ENCODE measurements around the gene ARHGAP10. TPM values are rescaled to one million over a fixed set of nuclear protein-coding genes. Genes with fewer than 3 reads are reported as not detected.

The ARHGAP10 gene
- total RNA-seq, 2 donors from 2014 or later: 36.1 to 43.5 TPM

DNA sequence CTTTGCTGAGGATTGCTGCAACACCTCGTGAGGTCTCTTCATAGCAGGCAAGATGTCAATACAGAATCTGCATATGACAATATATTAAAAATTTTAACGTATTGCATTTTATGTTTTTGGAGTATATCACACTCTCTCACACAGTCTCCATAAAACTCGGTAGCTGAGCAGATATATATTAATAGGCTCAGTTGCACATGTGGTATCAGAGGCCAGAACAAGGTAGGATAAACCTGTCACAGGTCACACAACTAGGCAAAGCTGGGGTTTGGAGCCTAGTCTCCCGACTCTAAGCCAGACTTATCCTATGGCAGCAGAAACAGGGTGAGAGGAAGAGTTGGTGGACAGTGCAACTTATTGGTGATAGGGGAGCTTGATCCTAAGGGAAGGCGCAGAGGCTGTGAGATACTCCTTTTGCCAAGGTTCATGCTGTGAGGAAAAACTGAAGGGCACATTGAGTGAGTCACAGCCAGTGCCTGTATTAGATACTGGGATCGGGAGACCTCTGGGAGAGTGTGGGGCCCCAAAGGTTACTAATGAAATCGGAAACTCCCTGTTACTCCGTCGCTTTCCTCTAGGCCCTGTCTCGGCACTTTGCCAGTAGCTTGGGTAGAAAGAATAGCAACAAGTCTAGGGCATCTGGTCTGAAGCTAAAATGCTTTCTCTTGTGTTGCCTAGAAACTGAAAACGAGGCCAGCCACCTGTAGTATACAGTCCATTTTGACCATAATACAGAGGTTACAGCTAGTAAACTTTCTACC is 195.7 kb downstream of the ARHGAP10 start:
- no peak overlapping the region for H3K4me3 ChIP-seq
- DNase-seq (ENCODE audit: low spot score): no peak
- no peaks in the 10 kb centered on the region for H3K9me3 ChIP-seq
- H3K27me3 ChIP-seq: no peaks in the 10 kb centered on the region
- peak overlapping the region; percentile 23 to 64 for H3K27ac ChIP-seq
- H3K4me1 ChIP-seq: no peaks in the 10 kb centered on the region
- H3K36me3 ChIP-seq: peaks cover 15% of the 10 kb centered on the region
- no peak for TF ChIP-seq CTCF (IDR thresholded peaks at IDR 0.05)

DNA sequence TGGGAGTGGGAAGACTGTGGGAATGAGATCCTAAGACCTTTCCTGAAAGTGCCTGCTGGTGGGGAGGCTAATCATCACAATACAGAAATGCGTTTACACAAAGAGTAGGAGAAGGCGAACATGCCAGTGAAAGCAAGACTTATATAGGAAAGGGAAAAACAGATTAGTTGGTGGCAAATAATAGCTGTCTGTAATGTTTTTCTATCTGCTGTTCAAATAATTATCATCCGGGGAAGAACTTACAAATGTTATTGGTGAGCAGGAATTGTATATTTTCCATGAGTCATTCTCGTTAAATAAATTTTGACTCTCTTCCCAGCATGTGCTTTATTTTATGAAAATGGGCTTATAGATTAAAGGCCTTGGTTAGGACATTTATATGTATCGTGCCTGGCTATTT is 196.5 kb downstream of the ARHGAP10 start:
- H3K9me3 ChIP-seq: no peaks in the 10 kb centered on the region
- DNase-seq (ENCODE audit: low spot score): no peak
- H3K4me3 ChIP-seq: no peak overlapping the region
- no peak for TF ChIP-seq CTCF (IDR thresholded peaks at IDR 0.05)
- peaks cover 0 to 4% of the 10 kb centered on the region in 2 donors for H3K4me1 ChIP-seq
- H3K36me3 ChIP-seq: peaks cover 15% of the 10 kb centered on the region
- H3K27me3 ChIP-seq: no peaks in the 10 kb centered on the region
- H3K27ac ChIP-seq: peak overlapping the region; percentile 23 to 64

DNA sequence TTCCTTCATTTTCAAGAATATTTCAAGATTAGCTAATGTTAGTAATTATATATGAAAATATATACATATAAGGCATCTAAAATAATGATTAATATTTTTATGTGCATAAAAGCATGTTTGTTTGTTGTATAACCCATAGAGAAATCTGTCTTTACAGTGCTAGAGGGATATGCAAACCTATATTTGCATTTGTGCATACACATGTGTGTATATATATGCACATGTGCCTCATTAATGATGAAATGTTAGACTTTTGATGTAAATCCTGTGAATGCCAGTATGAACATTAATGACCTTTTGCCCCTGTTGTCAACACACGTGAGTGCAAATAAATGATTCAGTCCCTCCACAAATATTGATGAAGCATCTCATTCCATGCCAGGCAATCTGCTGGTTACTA is 197.9 kb downstream of the ARHGAP10 start:
- no peaks in the 10 kb centered on the region for H3K9me3 ChIP-seq
- no peaks in the 10 kb centered on the region for H3K27me3 ChIP-seq
- no peak for TF ChIP-seq CTCF (IDR thresholded peaks at IDR 0.05)
- DNase-seq (ENCODE audit: low spot score): no peak
- no peak overlapping the region for H3K27ac ChIP-seq
- H3K36me3 ChIP-seq: peaks cover 15% of the 10 kb centered on the region
- peaks cover 0 to 7% of the 10 kb centered on the region in 2 donors for H3K4me1 ChIP-seq
- H3K4me3 ChIP-seq: no peak overlapping the region

GRCh38 chr4:147933316-147933715 is 201.4 kb downstream of the ARHGAP10 start:
- Histone ChIP-seq H3K4me3 (no peak overlapping the region), H3K4me1 (peaks cover 0 to 10% of the 10 kb centered on the region in 2 donors), H3K27me3 (no peaks in the 10 kb centered on the region), H3K27ac (no peak overlapping the region), H3K36me3 (peaks cover 15% of the 10 kb centered on the region), H3K9me3 (no peaks in the 10 kb centered on the region)
- TF ChIP-seq CTCF (IDR thresholded peaks at IDR 0.05): peak in 1 of 2 donors; percentile 36
- DNase-seq (ENCODE audit: low spot score): no peak

GRCh38 chr4:147933779-147934178 is 201.9 kb downstream of the ARHGAP10 start:
- Histone ChIP-seq H3K27ac (no peak overlapping the region), H3K36me3 (peaks cover 15% of the 10 kb centered on the region), H3K4me3 (no peak overlapping the region), H3K9me3 (no peaks in the 10 kb centered on the region), H3K4me1 (peaks cover 0 to 14% of the 10 kb centered on the region in 2 donors), H3K27me3 (no peaks in the 10 kb centered on the region)
- DNase-seq (ENCODE audit: low spot score): no peak
- no peak for TF ChIP-seq CTCF (IDR thresholded peaks at IDR 0.05)

GRCh38 chr4:147938496-147938895 is 206.6 kb downstream of the ARHGAP10 start:
- no peak for DNase-seq (ENCODE audit: low spot score)
- Histone ChIP-seq H3K27me3 (no peaks in the 10 kb centered on the region), H3K27ac (no peak overlapping the region), H3K4me1 (peaks cover 0 to 34% of the 10 kb centered on the region in 2 donors), H3K4me3 (no peak overlapping the region), H3K36me3 (no peaks in the 10 kb centered on the region), H3K9me3 (no peaks in the 10 kb centered on the region)
- no peak for TF ChIP-seq CTCF (IDR thresholded peaks at IDR 0.05)

Measured in right atrium auricular region (tissue), 2 donors.